Caco-2 (cell line): ENCODE data around the gene SLIT3. TPM values are rescaled to one million over a fixed set of nuclear protein-coding genes. Genes with fewer than 3 reads are reported as not detected.

Source experiments
- BruUV-seq: library from RNA; stranded (reverse); fragments of 400-500 nt; replicated peaks from 2 replicates; lab custom pipeline; 2021; lab: Mats Ljungman, UMichigan
- CTCF ChIA-PET: fragments of 300-600 bp; sonication (Branson Sonifier 250); formaldehyde crosslinking; loops from one replicate; lab custom pipeline; 2022; ENCODE audit warnings: antibody characterized with exemption; lab: Charles Lee
- POLR2A ChIA-PET: fragments of 300-600 bp; sonication (Branson Sonifier 250); formaldehyde crosslinking; loops from one replicate; lab custom pipeline; 2022; ENCODE audit warnings: antibody characterized with exemption; lab: Charles Lee
- DNase-seq, 2 experiments: peaks; one replicate each; pipeline versions ENCODE4 v3.0.0 to v3.0.0-alpha.2; 2020 to 2022
- H3K27me3 ChIP-seq: replicated peaks from 2 replicates; pipeline ENCODE4 v1.6.0; 2011; ENCODE audit warnings: low read length; ENCODE audit not compliant: control insufficient read depth, insufficient read depth
- H3K36me3 ChIP-seq: 2 replicates; pipeline ENCODE4 v1.5.1; 2011; ENCODE audit warnings: low read length; ENCODE audit not compliant: control insufficient read depth, insufficient read depth
- H3K4me1 ChIP-seq: fragments of 250-450 bp; sonication (Bioruptor Pico); 2 replicates; pipeline ENCODE4 v1.5.1; 2020; ENCODE audit warnings: mild to moderate bottlenecking
- H3K4me3 ChIP-seq: 2 replicates; pipeline ENCODE4 v1.5.1; 2011; ENCODE audit warnings: low read depth, mild to moderate bottlenecking, control low read depth, low read length
- H3K9me3 ChIP-seq: fragments of 250-450 bp; sonication (Bioruptor Pico); 2 replicates; pipeline ENCODE4 v1.5.1; 2020; ENCODE audit warnings: mild to moderate bottlenecking, moderate library complexity
- H3K27ac Mint-ChIP-seq: one replicate; pipeline ENCODE4 v1.8.0; 2022; ENCODE audit warnings: mixed read lengths; ENCODE audit not compliant: unreplicated experiment
- H3K27me3 Mint-ChIP-seq: one replicate; pipeline ENCODE4 v1.8.0; 2022; ENCODE audit warnings: mixed read lengths; ENCODE audit not compliant: insufficient read depth, unreplicated experiment
- H3K36me3 Mint-ChIP-seq: one replicate; pipeline ENCODE4 v1.8.0; 2022; ENCODE audit warnings: mild to moderate bottlenecking, mixed read lengths; ENCODE audit not compliant: insufficient read depth, unreplicated experiment
- H3K4me1 Mint-ChIP-seq: one replicate; pipeline ENCODE4 v1.8.0; 2022; ENCODE audit warnings: low read depth, mixed read lengths; ENCODE audit not compliant: unreplicated experiment
- H3K4me3 Mint-ChIP-seq: one replicate; pipeline ENCODE4 v1.8.0; 2022; ENCODE audit warnings: mild to moderate bottlenecking, moderate library complexity, mixed read lengths; ENCODE audit not compliant: unreplicated experiment
- H3K9me3 Mint-ChIP-seq: one replicate; pipeline ENCODE4 v1.8.0; 2022; ENCODE audit warnings: mixed read lengths; ENCODE audit not compliant: unreplicated experiment
- CTCF ChIP-seq, 2 experiments: fragments of 200-600 bp in 1 of 2; IDR thresholded peaks; 1 replicate in 1 of 2; 2 replicates in 1 of 2; pipeline versions ENCODE4 v1.5.1 to v1.8.0; 2011 to 2022; ENCODE audit warnings: antibody characterized with exemption in 1 of 2, control low read depth in 1 of 2, inconsistent platforms in 1 of 2, low read depth in 1 of 2, low read length in 1 of 2, mild to moderate bottlenecking in 1 of 2, moderate library complexity in 1 of 2; ENCODE audit not compliant: insufficient read depth in 1 of 2, severe bottlenecking in 1 of 2, unreplicated experiment in 1 of 2
- intact Hi-C: fragments of 100-400 bp; cut with micrococcal nuclease; formaldehyde crosslinking; loops from one replicate; pipeline ENCODE4 v1.10.0; 2022; ENCODE audit not compliant: unreplicated experiment
- total RNA-seq: library from RNA; stranded (reverse); gene quantifications from 2 replicates; pipeline ENCODE4 v1.2.3, GENCODE V29; 2022

SLIT3 gene
- total RNA-seq, 1 experiment from 2014 or later = 2.1 TPM

- no peaks in the 10 kb centered on the region for H3K36me3 ChIP-seq
- no peaks in the 10 kb centered on the region for H3K4me1 ChIP-seq
- Mint-ChIP-seq H3K4me3 (no peak overlapping the region), H3K27me3 (peaks cover 3% of the 10 kb centered on the region), H3K36me3 (no peaks in the 10 kb centered on the region), H3K27ac (no peak overlapping the region), H3K9me3 (no peaks in the 10 kb centered on the region), H3K4me1 (peaks cover 7% of the 10 kb centered on the region)
- ChIA-PET CTCF (no interaction called here), POLR2A (no interaction called here)
- intact Hi-C loops = no loop called here
- no peak for DNase-seq
- TF ChIP-seq CTCF (IDR thresholded peaks at IDR 0.05; ENCODE audit: insufficient read depth in 1 of 2, low read depth in 1 of 2, low read length in 1 of 2, severe bottlenecking in 1 of 2, unreplicated experiment in 1 of 2) = no peak
- no peaks in the 10 kb centered on the region for H3K27me3 ChIP-seq
- no peak overlapping the region for H3K4me3 ChIP-seq
- no peaks in the 10 kb centered on the region for H3K9me3 ChIP-seq
- BruUV-seq = no TSS peak
Measured at GRCh38 chr5:168867241-168867640, 433.7 kb downstream of the SLIT3 start.

GRCh38 chr5:168865968-168866367, 435.0 kb downstream of the SLIT3 start:
- Histone ChIP-seq H3K27me3 (no peaks in the 10 kb centered on the region), H3K4me3 (no peak overlapping the region), H3K9me3 (0 out of 2 replicates have a peak, but pooled peaks cover 2% of the 10 kb centered on the region), H3K36me3 (no peaks in the 10 kb centered on the region), H3K4me1 (no peaks in the 10 kb centered on the region)
- no peak overlapping the region for H3K4me3 Mint-ChIP-seq
- H3K36me3 Mint-ChIP-seq = no peaks in the 10 kb centered on the region
- no peak overlapping the region for H3K27ac Mint-ChIP-seq
- ChIA-PET POLR2A (no interaction called here), CTCF (no interaction called here)
- peaks cover 3% of the 10 kb centered on the region for H3K27me3 Mint-ChIP-seq
- DNase-seq = no peak
- no TSS peak for BruUV-seq
- peaks cover 7% of the 10 kb centered on the region for H3K4me1 Mint-ChIP-seq
- intact Hi-C loops = no loop called here
- no peak for TF ChIP-seq CTCF (IDR thresholded peaks at IDR 0.05; ENCODE audit: insufficient read depth in 1 of 2, low read depth in 1 of 2, low read length in 1 of 2, severe bottlenecking in 1 of 2, unreplicated experiment in 1 of 2)
- H3K9me3 Mint-ChIP-seq = no peaks in the 10 kb centered on the region

- H3K4me1 Mint-ChIP-seq = no peaks in the 10 kb centered on the region
- no peak overlapping the region for H3K27ac Mint-ChIP-seq
- H3K9me3 Mint-ChIP-seq = no peaks in the 10 kb centered on the region
- Histone ChIP-seq H3K27me3 (no peaks in the 10 kb centered on the region), H3K36me3 (no peaks in the 10 kb centered on the region), H3K4me3 (no peak overlapping the region), H3K9me3 (0 out of 2 replicates have a peak, but pooled peaks cover 2% of the 10 kb centered on the region), H3K4me1 (no peaks in the 10 kb centered on the region)
- no peak overlapping the region for H3K4me3 Mint-ChIP-seq
- BruUV-seq = no TSS peak
- no peaks in the 10 kb centered on the region for H3K36me3 Mint-ChIP-seq
- POLR2A ChIA-PET = no interaction called here
- DNase-seq = no peak
- CTCF ChIA-PET = no interaction called here
- intact Hi-C loops = no loop called here
- H3K27me3 Mint-ChIP-seq = peaks cover 6% of the 10 kb centered on the region
- no peak for TF ChIP-seq CTCF (IDR thresholded peaks at IDR 0.05; ENCODE audit: insufficient read depth in 1 of 2, low read depth in 1 of 2, low read length in 1 of 2, severe bottlenecking in 1 of 2, unreplicated experiment in 1 of 2)
Measured at GRCh38 chr5:168863021-168863420, 437.9 kb downstream of the SLIT3 start.
